ENCODE results near the gene HEXA.

DNA sequence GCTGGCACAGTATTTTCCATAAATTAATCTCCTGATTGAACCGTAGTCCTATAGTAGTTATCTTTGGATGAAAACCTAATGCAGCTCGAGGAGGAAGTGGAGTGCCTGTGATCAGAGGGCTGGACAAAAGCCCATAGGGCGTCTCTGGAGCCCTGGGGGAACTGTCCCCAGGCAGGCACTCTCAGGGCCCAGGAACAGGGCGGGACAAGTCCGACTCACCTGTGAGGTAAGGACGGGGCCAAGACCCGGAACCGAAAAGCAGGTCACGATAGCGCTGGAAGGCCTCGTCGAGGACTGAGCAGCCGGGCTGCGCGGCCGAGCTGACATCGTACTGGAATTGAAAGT, 341 bp downstream of the HEXA start:
- TF ChIP-seq, protein P1, sequence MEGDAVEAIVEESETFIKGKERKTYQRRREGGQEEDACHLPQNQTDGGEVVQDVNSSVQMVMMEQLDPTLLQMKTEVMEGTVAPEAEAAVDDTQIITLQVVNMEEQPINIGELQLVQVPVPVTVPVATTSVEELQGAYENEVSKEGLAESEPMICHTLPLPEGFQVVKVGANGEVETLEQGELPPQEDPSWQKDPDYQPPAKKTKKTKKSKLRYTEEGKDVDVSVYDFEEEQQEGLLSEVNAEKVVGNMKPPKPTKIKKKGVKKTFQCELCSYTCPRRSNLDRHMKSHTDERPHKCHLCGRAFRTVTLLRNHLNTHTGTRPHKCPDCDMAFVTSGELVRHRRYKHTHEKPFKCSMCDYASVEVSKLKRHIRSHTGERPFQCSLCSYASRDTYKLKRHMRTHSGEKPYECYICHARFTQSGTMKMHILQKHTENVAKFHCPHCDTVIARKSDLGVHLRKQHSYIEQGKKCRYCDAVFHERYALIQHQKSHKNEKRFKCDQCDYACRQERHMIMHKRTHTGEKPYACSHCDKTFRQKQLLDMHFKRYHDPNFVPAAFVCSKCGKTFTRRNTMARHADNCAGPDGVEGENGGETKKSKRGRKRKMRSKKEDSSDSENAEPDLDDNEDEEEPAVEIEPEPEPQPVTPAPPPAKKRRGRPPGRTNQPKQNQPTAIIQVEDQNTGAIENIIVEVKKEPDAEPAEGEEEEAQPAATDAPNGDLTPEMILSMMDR (IDR thresholded peaks at IDR 0.05): no peak
- TF ChIP-seq EZH2 (IDR thresholded peaks at IDR 0.05; ENCODE audit: borderline replicate concordance, insufficient read depth, low read depth, low read length, poor library complexity, severe bottlenecking): no peak
